ENCODE measurements around the gene NRG3.

- TF ChIP-seq, protein P1, sequence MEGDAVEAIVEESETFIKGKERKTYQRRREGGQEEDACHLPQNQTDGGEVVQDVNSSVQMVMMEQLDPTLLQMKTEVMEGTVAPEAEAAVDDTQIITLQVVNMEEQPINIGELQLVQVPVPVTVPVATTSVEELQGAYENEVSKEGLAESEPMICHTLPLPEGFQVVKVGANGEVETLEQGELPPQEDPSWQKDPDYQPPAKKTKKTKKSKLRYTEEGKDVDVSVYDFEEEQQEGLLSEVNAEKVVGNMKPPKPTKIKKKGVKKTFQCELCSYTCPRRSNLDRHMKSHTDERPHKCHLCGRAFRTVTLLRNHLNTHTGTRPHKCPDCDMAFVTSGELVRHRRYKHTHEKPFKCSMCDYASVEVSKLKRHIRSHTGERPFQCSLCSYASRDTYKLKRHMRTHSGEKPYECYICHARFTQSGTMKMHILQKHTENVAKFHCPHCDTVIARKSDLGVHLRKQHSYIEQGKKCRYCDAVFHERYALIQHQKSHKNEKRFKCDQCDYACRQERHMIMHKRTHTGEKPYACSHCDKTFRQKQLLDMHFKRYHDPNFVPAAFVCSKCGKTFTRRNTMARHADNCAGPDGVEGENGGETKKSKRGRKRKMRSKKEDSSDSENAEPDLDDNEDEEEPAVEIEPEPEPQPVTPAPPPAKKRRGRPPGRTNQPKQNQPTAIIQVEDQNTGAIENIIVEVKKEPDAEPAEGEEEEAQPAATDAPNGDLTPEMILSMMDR (IDR thresholded peaks at IDR 0.05), result no peak
- TF ChIP-seq POLR2A (IDR thresholded peaks at IDR 0.05) (no peak), EP300 (IDR thresholded peaks at IDR 0.05) (no peak)
These were observed 478.4 kb downstream of the NRG3 start for GRCh38 chr10:82353381-82353780.

Measured in ovary (tissue), 3 donors.